ENCODE data around the gene TMEM204. TPM values are rescaled to one million over a fixed set of nuclear protein-coding genes. Genes with fewer than 3 reads are reported as not detected.

TMEM204 gene
- total and polyA plus RNA-seq, 10 of the 15 experiments (the other 5 are each of a cell fraction or from before 2014, with no cell fraction given): 0.05 to 0.30 (median 0.18) TPM; not detected in 7

- Histone ChIP-seq H3K36me3 (ENCODE audit: control insufficient read depth in 2 of 2, insufficient read depth in 2 of 2, low read length in 1 of 2) (no peaks in the 10 kb centered on the region), H3K27ac (ENCODE audit: control insufficient read depth, insufficient read depth) (no peak overlapping the region), H3K79me2 (ENCODE audit: control insufficient read depth, insufficient read depth, low read length) (no peaks in the 10 kb centered on the region), H3K27me3 (replicated peaks in 1 of 2; ENCODE audit: control insufficient read depth in 2 of 2, insufficient read depth in 2 of 2, low read length in 1 of 2) (no peaks in the 10 kb centered on the region), H4K20me1 (ENCODE audit: control insufficient read depth, insufficient read depth) (no peaks in the 10 kb centered on the region), H3K4me3 (no peak overlapping the region), H2AFZ (ENCODE audit: control insufficient read depth, low read depth, low read length) (no peak overlapping the region), H3K4me1 (ENCODE audit: control insufficient read depth, insufficient read depth, low read length) (peaks cover 6% of the 10 kb centered on the region), H3K9me3 (replicated peaks; ENCODE audit: control insufficient read depth, insufficient read depth, low read length) (no peaks in the 10 kb centered on the region), H3K9ac (ENCODE audit: control insufficient read depth, insufficient read depth, low read length) (no peak overlapping the region), H3K4me2 (ENCODE audit: control insufficient read depth, insufficient read depth) (no peak overlapping the region)
- SMC1A ChIA-PET (ENCODE audit: uncharacterized antibody, unreplicated experiment): no interaction called here
- in situ Hi-C loops (cut with MboI) (no loop called here), intact Hi-C loops (cut with micrococcal nuclease; ENCODE audit: unreplicated experiment) (no loop called here)
- no TSS peak for BruUV-seq (replicated peaks)
- no peak for FAIRE-seq
- POLR2A ChIA-PET: no interaction called here
- CTCF ChIA-PET: no interaction called here
- TF ChIP-seq, protein P1, sequence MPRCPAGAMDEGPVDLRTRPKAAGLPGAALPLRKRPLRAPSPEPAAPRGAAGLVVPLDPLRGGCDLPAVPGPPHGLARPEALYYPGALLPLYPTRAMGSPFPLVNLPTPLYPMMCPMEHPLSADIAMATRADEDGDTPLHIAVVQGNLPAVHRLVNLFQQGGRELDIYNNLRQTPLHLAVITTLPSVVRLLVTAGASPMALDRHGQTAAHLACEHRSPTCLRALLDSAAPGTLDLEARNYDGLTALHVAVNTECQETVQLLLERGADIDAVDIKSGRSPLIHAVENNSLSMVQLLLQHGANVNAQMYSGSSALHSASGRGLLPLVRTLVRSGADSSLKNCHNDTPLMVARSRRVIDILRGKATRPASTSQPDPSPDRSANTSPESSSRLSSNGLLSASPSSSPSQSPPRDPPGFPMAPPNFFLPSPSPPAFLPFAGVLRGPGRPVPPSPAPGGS (IDR thresholded peaks at IDR 0.05; ENCODE audit: borderline replicate concordance, insufficient read depth, low read depth, low read length, poor library complexity, severe bottlenecking): no peak
- TF ChIP-seq PKNOX1 (IDR thresholded peaks at IDR 0.05) (no peak), STAT3 (IDR thresholded peaks at IDR 0.05; ENCODE audit: low read depth, low read length) (no peak)
- TF ChIP-seq, protein P2, sequence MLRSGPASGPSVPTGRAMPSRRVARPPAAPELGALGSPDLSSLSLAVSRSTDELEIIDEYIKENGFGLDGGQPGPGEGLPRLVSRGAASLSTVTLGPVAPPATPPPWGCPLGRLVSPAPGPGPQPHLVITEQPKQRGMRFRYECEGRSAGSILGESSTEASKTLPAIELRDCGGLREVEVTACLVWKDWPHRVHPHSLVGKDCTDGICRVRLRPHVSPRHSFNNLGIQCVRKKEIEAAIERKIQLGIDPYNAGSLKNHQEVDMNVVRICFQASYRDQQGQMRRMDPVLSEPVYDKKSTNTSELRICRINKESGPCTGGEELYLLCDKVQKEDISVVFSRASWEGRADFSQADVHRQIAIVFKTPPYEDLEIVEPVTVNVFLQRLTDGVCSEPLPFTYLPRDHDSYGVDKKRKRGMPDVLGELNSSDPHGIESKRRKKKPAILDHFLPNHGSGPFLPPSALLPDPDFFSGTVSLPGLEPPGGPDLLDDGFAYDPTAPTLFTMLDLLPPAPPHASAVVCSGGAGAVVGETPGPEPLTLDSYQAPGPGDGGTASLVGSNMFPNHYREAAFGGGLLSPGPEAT (IDR thresholded peaks at IDR 0.05; ENCODE audit: low read depth): no peak
- RAD21 ChIA-PET (ENCODE audit: unreplicated experiment): no interaction called here
- WGBS (ENCODE audit: insufficient coverage, insufficient replicate concordance, low lambda C conversion rate, missing lambda C conversion rate): 47% methylated on average over 8 of the region's 8 CpGs
- ATAC-seq: no peak
- DNase-seq (ENCODE audit: low read depth, low spot score): no peak
Measured at GRCh38 chr16:1550069-1550468, 16.6 kb downstream of the TMEM204 start.
